ENCODE results near the gene ZBTB8OS. TPM values are rescaled to one million over a fixed set of nuclear protein-coding genes. Genes with fewer than 3 reads are reported as not detected.

Gene ZBTB8OS
- total RNA-seq, 1 experiment from 2014 or later, result 60.5 TPM

DNA sequence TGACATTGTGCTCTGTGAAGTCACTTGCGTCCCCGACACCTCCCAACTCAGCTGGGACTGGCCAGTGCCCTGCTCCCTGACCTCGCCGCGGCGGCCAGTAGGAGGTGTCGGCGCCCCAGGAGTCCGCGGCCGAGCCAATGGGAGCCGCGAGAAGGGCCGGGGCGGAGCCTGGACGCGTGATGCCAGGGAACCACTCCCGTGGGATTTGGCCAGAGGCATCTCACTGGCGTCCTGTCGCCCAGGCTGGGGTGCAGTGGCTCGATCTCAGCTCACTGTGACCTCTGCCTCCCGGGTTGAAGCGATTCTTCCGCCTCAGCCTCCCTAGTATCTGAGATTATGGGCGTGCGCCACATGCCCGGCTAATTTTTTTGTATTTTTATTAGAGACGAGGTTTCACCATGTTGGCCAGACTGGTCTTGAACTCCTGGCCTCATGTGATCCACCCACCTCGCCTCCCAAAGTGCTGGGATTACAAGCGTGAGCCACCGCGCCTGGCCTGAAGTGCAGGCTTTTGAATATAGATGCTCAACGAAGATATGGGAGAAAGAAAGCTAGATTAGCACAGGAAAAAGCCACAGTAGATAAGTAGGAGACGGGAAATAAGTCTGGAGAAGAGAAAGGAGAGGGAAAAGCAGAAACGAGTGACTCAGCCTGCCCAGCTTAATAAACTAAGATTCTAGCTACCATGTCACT is 38.0 kb downstream of the ZBTB8OS start (continued):
- TF ChIP-seq, protein P1, sequence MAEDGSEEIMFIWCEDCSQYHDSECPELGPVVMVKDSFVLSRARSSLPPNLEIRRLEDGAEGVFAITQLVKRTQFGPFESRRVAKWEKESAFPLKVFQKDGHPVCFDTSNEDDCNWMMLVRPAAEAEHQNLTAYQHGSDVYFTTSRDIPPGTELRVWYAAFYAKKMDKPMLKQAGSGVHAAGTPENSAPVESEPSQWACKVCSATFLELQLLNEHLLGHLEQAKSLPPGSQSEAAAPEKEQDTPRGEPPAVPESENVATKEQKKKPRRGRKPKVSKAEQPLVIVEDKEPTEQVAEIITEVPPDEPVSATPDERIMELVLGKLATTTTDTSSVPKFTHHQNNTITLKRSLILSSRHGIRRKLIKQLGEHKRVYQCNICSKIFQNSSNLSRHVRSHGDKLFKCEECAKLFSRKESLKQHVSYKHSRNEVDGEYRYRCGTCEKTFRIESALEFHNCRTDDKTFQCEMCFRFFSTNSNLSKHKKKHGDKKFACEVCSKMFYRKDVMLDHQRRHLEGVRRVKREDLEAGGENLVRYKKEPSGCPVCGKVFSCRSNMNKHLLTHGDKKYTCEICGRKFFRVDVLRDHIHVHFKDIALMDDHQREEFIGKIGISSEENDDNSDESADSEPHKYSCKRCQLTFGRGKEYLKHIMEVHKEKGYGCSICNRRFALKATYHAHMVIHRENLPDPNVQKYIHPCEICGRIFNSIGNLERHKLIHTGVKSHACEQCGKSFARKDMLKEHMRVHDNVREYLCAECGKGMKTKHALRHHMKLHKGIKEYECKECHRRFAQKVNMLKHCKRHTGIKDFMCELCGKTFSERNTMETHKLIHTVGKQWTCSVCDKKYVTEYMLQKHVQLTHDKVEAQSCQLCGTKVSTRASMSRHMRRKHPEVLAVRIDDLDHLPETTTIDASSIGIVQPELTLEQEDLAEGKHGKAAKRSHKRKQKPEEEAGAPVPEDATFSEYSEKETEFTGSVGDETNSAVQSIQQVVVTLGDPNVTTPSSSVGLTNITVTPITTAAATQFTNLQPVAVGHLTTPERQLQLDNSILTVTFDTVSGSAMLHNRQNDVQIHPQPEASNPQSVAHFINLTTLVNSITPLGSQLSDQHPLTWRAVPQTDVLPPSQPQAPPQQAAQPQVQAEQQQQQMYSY (CRISPR knock-in tag; IDR thresholded peaks at IDR 0.05), result no peak
- no peak for TF ChIP-seq TCF7 (CRISPR knock-in tag; IDR thresholded peaks at IDR 0.05; ENCODE audit: low read depth)
- TF ChIP-seq NFATC4 (CRISPR knock-in tag; IDR thresholded peaks at IDR 0.05), result no peak
- TF ChIP-seq, protein P2, sequence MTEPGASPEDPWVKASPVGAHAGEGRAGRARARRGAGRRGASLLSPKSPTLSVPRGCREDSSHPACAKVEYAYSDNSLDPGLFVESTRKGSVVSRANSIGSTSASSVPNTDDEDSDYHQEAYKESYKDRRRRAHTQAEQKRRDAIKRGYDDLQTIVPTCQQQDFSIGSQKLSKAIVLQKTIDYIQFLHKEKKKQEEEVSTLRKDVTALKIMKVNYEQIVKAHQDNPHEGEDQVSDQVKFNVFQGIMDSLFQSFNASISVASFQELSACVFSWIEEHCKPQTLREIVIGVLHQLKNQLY (CRISPR knock-in tag; IDR thresholded peaks at IDR 0.05), result no peak
- TF ChIP-seq, protein P3, sequence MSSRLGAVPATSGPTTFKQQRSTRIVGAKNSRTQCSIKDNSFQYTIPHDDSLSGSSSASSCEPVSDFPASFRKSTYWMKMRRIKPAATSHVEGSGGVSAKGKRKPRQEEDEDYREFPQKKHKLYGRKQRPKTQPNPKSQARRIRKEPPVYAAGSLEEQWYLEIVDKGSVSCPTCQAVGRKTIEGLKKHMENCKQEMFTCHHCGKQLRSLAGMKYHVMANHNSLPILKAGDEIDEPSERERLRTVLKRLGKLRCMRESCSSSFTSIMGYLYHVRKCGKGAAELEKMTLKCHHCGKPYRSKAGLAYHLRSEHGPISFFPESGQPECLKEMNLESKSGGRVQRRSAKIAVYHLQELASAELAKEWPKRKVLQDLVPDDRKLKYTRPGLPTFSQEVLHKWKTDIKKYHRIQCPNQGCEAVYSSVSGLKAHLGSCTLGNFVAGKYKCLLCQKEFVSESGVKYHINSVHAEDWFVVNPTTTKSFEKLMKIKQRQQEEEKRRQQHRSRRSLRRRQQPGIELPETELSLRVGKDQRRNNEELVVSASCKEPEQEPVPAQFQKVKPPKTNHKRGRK (CRISPR knock-in tag; IDR thresholded peaks at IDR 0.05; ENCODE audit: borderline replicate concordance), result no peak
- TF ChIP-seq CREB1 (CRISPR knock-in tag; IDR thresholded peaks at IDR 0.05), result no peak
- no peak for TF ChIP-seq GABPB1 (CRISPR knock-in tag; IDR thresholded peaks at IDR 0.05)
- TF ChIP-seq, protein P4, sequence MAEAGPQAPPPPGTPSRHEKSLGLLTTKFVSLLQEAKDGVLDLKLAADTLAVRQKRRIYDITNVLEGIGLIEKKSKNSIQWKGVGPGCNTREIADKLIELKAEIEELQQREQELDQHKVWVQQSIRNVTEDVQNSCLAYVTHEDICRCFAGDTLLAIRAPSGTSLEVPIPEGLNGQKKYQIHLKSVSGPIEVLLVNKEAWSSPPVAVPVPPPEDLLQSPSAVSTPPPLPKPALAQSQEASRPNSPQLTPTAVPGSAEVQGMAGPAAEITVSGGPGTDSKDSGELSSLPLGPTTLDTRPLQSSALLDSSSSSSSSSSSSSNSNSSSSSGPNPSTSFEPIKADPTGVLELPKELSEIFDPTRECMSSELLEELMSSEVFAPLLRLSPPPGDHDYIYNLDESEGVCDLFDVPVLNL (CRISPR knock-in tag; IDR thresholded peaks at IDR 0.05; ENCODE audit: borderline replicate concordance, low read depth), result no peak
- TF ChIP-seq NFYB (CRISPR knock-in tag; conservative IDR thresholded peaks at IDR 0.05; ENCODE audit: low read depth), result peak; percentile 78
- TF ChIP-seq, protein P5, sequence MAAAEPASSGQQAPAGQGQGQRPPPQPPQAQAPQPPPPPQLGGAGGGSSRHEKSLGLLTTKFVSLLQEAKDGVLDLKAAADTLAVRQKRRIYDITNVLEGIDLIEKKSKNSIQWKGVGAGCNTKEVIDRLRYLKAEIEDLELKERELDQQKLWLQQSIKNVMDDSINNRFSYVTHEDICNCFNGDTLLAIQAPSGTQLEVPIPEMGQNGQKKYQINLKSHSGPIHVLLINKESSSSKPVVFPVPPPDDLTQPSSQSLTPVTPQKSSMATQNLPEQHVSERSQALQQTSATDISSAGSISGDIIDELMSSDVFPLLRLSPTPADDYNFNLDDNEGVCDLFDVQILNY (CRISPR knock-in tag; IDR thresholded peaks at IDR 0.05), result 0 out of 2 replicates have a peak, but pooled peaks have one; percentile 36
- TF ChIP-seq, protein P6, sequence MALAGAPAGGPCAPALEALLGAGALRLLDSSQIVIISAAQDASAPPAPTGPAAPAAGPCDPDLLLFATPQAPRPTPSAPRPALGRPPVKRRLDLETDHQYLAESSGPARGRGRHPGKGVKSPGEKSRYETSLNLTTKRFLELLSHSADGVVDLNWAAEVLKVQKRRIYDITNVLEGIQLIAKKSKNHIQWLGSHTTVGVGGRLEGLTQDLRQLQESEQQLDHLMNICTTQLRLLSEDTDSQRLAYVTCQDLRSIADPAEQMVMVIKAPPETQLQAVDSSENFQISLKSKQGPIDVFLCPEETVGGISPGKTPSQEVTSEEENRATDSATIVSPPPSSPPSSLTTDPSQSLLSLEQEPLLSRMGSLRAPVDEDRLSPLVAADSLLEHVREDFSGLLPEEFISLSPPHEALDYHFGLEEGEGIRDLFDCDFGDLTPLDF (CRISPR knock-in tag; IDR thresholded peaks at IDR 0.05), result no peak
- TF ChIP-seq, protein P7, sequence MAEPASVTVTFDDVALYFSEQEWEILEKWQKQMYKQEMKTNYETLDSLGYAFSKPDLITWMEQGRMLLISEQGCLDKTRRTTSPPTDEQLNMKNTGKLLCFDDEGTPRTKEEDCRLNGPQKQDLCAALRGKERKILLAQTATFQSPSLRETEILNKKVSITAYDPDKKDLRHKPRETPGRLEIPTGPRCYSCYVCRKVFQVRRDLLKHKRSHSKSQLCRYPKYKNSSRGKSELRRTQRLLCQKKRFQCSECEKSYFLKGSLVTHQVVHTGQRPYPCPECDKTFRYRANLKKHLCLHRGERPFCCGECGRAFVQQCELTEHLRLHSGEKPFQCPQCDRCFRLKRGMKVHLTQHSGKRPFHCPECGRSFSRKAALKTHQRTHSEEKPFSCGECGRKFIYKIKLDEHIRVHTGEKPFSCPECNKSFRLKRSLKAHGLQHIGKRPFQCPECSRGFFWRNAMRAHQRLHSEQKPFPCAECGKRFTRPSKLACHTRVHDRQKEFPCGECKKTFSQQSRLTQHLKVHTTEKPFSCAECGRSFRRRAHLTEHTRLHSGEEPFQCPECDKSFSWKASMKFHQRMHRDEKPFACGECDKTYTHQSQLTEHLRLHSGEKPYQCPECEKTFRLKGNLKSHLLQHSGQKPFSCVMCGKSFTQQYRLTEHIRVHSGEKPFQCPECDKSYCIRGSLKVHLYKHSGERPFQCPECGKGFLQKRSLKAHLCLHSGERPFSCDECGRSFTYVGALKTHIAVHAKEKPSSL (CRISPR knock-in tag; conservative IDR thresholded peaks at IDR 0.05), result no peak
- 0 out of 2 replicates have a peak, but pooled peaks have one; percentile 69 for TF ChIP-seq ETV6 (CRISPR knock-in tag; IDR thresholded peaks at IDR 0.05)

DNA sequence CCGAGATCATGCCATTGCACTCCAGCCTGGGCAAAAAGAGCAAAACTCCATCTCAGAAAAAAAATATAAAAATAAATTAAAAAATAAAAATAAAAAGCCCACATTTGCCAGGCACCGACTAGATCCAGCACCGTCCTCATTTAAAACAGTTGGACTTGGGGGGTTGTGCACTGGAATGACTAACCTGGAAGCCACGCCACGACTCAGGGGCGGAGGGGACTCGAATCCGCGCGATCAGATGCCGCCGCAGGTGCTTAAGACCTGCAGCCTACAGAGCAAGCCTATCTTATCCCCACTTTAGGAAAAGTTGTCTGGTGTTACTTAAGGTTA is 38.5 kb downstream of the ZBTB8OS start:
- Mint-ChIP-seq H3K36me3 (no peaks in the 10 kb centered on the region), H3K4me1 (peaks cover 5% of the 10 kb centered on the region), H3K4me3 (peak overlapping the region; percentile 75), H3K27ac (no peak overlapping the region), H3K9me3 (no peaks in the 10 kb centered on the region), H3K27me3 (ENCODE audit: low read depth) (no peaks in the 10 kb centered on the region)
- DNase-seq (ENCODE audit: low spot score) (no peak), ATAC-seq (no peak; the same call in 1 of the 2 replicates)
- TF ChIP-seq, protein P8, sequence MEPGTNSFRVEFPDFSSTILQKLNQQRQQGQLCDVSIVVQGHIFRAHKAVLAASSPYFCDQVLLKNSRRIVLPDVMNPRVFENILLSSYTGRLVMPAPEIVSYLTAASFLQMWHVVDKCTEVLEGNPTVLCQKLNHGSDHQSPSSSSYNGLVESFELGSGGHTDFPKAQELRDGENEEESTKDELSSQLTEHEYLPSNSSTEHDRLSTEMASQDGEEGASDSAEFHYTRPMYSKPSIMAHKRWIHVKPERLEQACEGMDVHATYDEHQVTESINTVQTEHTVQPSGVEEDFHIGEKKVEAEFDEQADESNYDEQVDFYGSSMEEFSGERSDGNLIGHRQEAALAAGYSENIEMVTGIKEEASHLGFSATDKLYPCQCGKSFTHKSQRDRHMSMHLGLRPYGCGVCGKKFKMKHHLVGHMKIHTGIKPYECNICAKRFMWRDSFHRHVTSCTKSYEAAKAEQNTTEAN (CRISPR knock-in tag; IDR thresholded peaks at IDR 0.05), result 0 out of 2 replicates have a peak, but pooled peaks have one; percentile 27
- no peak for TF ChIP-seq MYBL2 (CRISPR knock-in tag; IDR thresholded peaks at IDR 0.05)
- CTCF ChIA-PET, result interaction anchor here (0.7 to 2.4 kb wide), 3 partner anchors 76 to 160 kb away, joined by 3 to 14 read pairs (median 3); no protein-coding TSS in a partner anchor
- POLR2A ChIA-PET, result interaction anchor here (1.5 kb wide), 1 partner anchor 39 kb away, joined by 7 read pairs; the partner anchor contains the start of gene RBBP4
